Ectodermal cell (in vitro differentiated cells): ENCODE measurements around the gene BRINP3.

Experiments used
- H3K27ac ChIP-seq: 2 replicates; pipeline ENCODE4 v1.7.0; 2013; ENCODE audit warnings: mild to moderate bottlenecking, low read depth, low read length; ENCODE audit not compliant: insufficient read depth, poor library complexity, severe bottlenecking
- H3K27me3 ChIP-seq: 2 replicates; pipeline ENCODE4 v1.7.0; 2013; ENCODE audit warnings: mild to moderate bottlenecking, low read length; ENCODE audit not compliant: insufficient read depth, control insufficient read depth, poor library complexity, severe bottlenecking
- H3K36me3 ChIP-seq: one replicate; pipeline ENCODE4 v1.7.0; 2013; ENCODE audit warnings: low read length; ENCODE audit not compliant: control insufficient read depth, insufficient read depth
- H3K4me1 ChIP-seq: one replicate; pipeline ENCODE4 v1.7.0; 2013; ENCODE audit warnings: low read length; ENCODE audit not compliant: control insufficient read depth, insufficient read depth
- H3K4me3 ChIP-seq: 2 replicates; pipeline ENCODE4 v1.7.0; 2013; ENCODE audit warnings: low read depth, low read length, control low read depth; ENCODE audit not compliant: insufficient read depth
- H3K9me3 ChIP-seq: 2 replicates; pipeline ENCODE4 v1.7.0; 2013; ENCODE audit warnings: mild to moderate bottlenecking, low read length, moderate library complexity; ENCODE audit not compliant: control insufficient read depth
- WGBS, 2 experiments: methylation state at CpG; one replicate each; pipeline ENCODE4 v1.1.7; 2013; ENCODE audit warnings: missing lambda C conversion rate in 2 of 2; 5-methylcytosine and 5-hydroxymethylcytosine counted together

Gene BRINP3

GRCh38 chr1:190101756-190102155 is 375.9 kb downstream of the BRINP3 start:
- Histone ChIP-seq H3K4me3 (no peak overlapping the region), H3K27me3 (no peaks in the 10 kb centered on the region), H3K27ac (no peak overlapping the region), H3K36me3 (no peaks in the 10 kb centered on the region), H3K9me3 (no peaks in the 10 kb centered on the region), H3K4me1 (no peaks in the 10 kb centered on the region)
- 87 to 89% methylated on average over 2 to 3 of the region's 3 CpGs for WGBS, 2 experiments

GRCh38 chr1:190098756-190099155 is 378.9 kb downstream of the BRINP3 start:
- Histone ChIP-seq H3K4me3 (no peak overlapping the region), H3K36me3 (no peaks in the 10 kb centered on the region), H3K9me3 (no peaks in the 10 kb centered on the region), H3K27ac (no peak overlapping the region), H3K27me3 (no peaks in the 10 kb centered on the region), H3K4me1 (no peaks in the 10 kb centered on the region)
- 95 to 96% methylated on average over 21 to 22 of the region's 22 CpGs for WGBS, 2 experiments

- WGBS, 2 experiments: 96% methylated on average over 7 of the region's 7 CpGs
- Histone ChIP-seq H3K4me1 (no peaks in the 10 kb centered on the region), H3K9me3 (no peaks in the 10 kb centered on the region), H3K27ac (no peak overlapping the region), H3K27me3 (no peaks in the 10 kb centered on the region), H3K4me3 (no peak overlapping the region), H3K36me3 (no peaks in the 10 kb centered on the region)
Measured at GRCh38 chr1:190098107-190098506, 379.6 kb downstream of the BRINP3 start.

GRCh38 chr1:190095596-190095995 is 382.1 kb downstream of the BRINP3 start:
- 100% methylated on average over 1 of the region's 1 CpG for WGBS, 2 experiments
- Histone ChIP-seq H3K27ac (no peak overlapping the region), H3K9me3 (no peaks in the 10 kb centered on the region), H3K4me1 (no peaks in the 10 kb centered on the region), H3K27me3 (no peaks in the 10 kb centered on the region), H3K36me3 (no peaks in the 10 kb centered on the region), H3K4me3 (no peak overlapping the region)

GRCh38 chr1:190084552-190084951 is 393.1 kb downstream of the BRINP3 start:
- H3K27ac ChIP-seq: no peak overlapping the region
- H3K4me3 ChIP-seq: no peak overlapping the region
- no peaks in the 10 kb centered on the region for H3K36me3 ChIP-seq
- H3K9me3 ChIP-seq: no peaks in the 10 kb centered on the region
- H3K4me1 ChIP-seq: no peaks in the 10 kb centered on the region
- H3K27me3 ChIP-seq: no peaks in the 10 kb centered on the region
- 76 to 77% methylated on average over 8 of the region's 8 CpGs for WGBS, 2 experiments

GRCh38 chr1:190068304-190068703 is 409.4 kb downstream of the BRINP3 start:
- 58 to 77% methylated on average over 2 of the region's 2 CpGs for WGBS, 2 experiments
- Histone ChIP-seq H3K27me3 (no peaks in the 10 kb centered on the region), H3K9me3 (no peaks in the 10 kb centered on the region), H3K36me3 (no peaks in the 10 kb centered on the region), H3K4me3 (no peak overlapping the region), H3K4me1 (no peaks in the 10 kb centered on the region), H3K27ac (no peak overlapping the region)

GRCh38 chr1:190067592-190067991 is 410.1 kb downstream of the BRINP3 start:
- H3K27ac ChIP-seq: no peak overlapping the region
- no peaks in the 10 kb centered on the region for H3K36me3 ChIP-seq
- no peaks in the 10 kb centered on the region for H3K9me3 ChIP-seq
- no peaks in the 10 kb centered on the region for H3K27me3 ChIP-seq
- no peaks in the 10 kb centered on the region for H3K4me1 ChIP-seq
- no peak overlapping the region for H3K4me3 ChIP-seq
- 82 to 93% methylated on average over 3 of the region's 3 CpGs for WGBS, 2 experiments

- no peak overlapping the region for H3K27ac ChIP-seq
- no peaks in the 10 kb centered on the region for H3K36me3 ChIP-seq
- no peaks in the 10 kb centered on the region for H3K4me1 ChIP-seq
- whole genome bisulfite sequencing, 2 experiments: 100% methylated on average over 2 of the region's 2 CpGs
- H3K27me3 ChIP-seq: no peaks in the 10 kb centered on the region
- no peaks in the 10 kb centered on the region for H3K9me3 ChIP-seq
- H3K4me3 ChIP-seq: no peak overlapping the region
Measured at GRCh38 chr1:190066011-190066410, 411.7 kb downstream of the BRINP3 start.

- 69 to 89% methylated on average over 1 of the region's 1 CpG for WGBS, 2 experiments
- no peak overlapping the region for H3K27ac ChIP-seq
- no peaks in the 10 kb centered on the region for H3K9me3 ChIP-seq
- H3K36me3 ChIP-seq: no peaks in the 10 kb centered on the region
- no peaks in the 10 kb centered on the region for H3K4me1 ChIP-seq
- no peak overlapping the region for H3K4me3 ChIP-seq
- no peaks in the 10 kb centered on the region for H3K27me3 ChIP-seq
Measured at GRCh38 chr1:190049314-190049713, 428.4 kb downstream of the BRINP3 start.
